ENCODE results near the gene UBR1.

- no peak for TF ChIP-seq CTCF (conservative IDR thresholded peaks at IDR 0.05 in 1 of 2, IDR thresholded peaks at IDR 0.05 in 1 of 2; ENCODE audit: low read depth in 1 of 2, low read length in 2 of 2)
- no peak for TF ChIP-seq EZH2 (IDR thresholded peaks at IDR 0.05; ENCODE audit: low read length, missing control alignments)
These were observed 173.9 kb downstream of the UBR1 start for GRCh38 chr15:42931702-42932486.
